ACC112 (cell line): ENCODE data around the gene RRH.

ENCODE experiments used
- H2AFZ ChIP-seq: fragments of 200-600 bp; sonication (generic); one replicate; pipeline ENCODE4 v1.6.0; 2017; ENCODE audit warnings: antibody characterized with exemption, low read length; ENCODE audit not compliant: unreplicated experiment
- H3K27ac ChIP-seq: fragments of 200-600 bp; sonication (generic); 2 replicates; pipeline ENCODE4 v1.5.1; 2014; ENCODE audit warnings: low read depth, mild to moderate bottlenecking, antibody characterized with exemption, low read length, moderate library complexity
- H3K27me3 ChIP-seq: fragments of 200-600 bp; sonication (generic); 2 replicates; pipeline ENCODE4 v1.6.1; 2014; ENCODE audit warnings: mild to moderate bottlenecking, antibody characterized with exemption, low read length, moderate library complexity, mixed read lengths; ENCODE audit not compliant: insufficient read depth
- H3K36me3 ChIP-seq: fragments of 200-600 bp; sonication (generic); 2 replicates; pipeline ENCODE4 v1.6.1; 2016; ENCODE audit warnings: mild to moderate bottlenecking, antibody characterized with exemption, low read length, moderate library complexity, mixed read lengths; ENCODE audit not compliant: insufficient read depth
- H3K4me1 ChIP-seq: fragments of 200-600 bp; sonication (generic); one replicate; pipeline ENCODE4 v1.6.1; 2016; ENCODE audit warnings: low read length, mixed read lengths; ENCODE audit not compliant: insufficient read depth, unreplicated experiment, control insufficient read depth
- H3K4me3 ChIP-seq: fragments of 200-600 bp; sonication (generic); 2 replicates; pipeline ENCODE4 v1.5.1; 2014; ENCODE audit warnings: mild to moderate bottlenecking, low read depth, low read length
- H3K79me2 ChIP-seq: fragments of 200-600 bp; sonication (generic); one replicate; pipeline ENCODE4 v1.6.0; 2016; ENCODE audit warnings: low read length; ENCODE audit not compliant: control insufficient read depth, unreplicated experiment, insufficient read depth

Gene RRH

GRCh38 chr4:109810552-109811387 lies 17.0 kb upstream of the RRH start:
- Histone ChIP-seq H3K4me1 (no peaks in the 10 kb centered on the region), H3K79me2 (peaks cover 2% of the 10 kb centered on the region), H2AFZ (peak overlapping the region; percentile 28), H3K27me3 (no peaks in the 10 kb centered on the region), H3K4me3 (no peak overlapping the region), H3K27ac (no peak overlapping the region), H3K36me3 (no peaks in the 10 kb centered on the region)

- no peak overlapping the region for H3K27ac ChIP-seq
- peak overlapping the region; percentile 28 for H2AFZ ChIP-seq
- peaks cover 12% of the 10 kb centered on the region for H3K79me2 ChIP-seq
- H3K4me1 ChIP-seq: peaks cover 1% of the 10 kb centered on the region
- peak overlapping the region; percentile 32; the same call in 1 of the 2 replicates for H3K4me3 ChIP-seq
- no peaks in the 10 kb centered on the region for H3K27me3 ChIP-seq
- no peaks in the 10 kb centered on the region for H3K36me3 ChIP-seq
Observed at GRCh38 chr4:109811707-109812106, 16.1 kb upstream of the RRH start.

- peak within 1 kb of the TSS; percentile 97 for H3K4me3 ChIP-seq
- H3K4me1 ChIP-seq: peaks cover 12% of the 10 kb centered on the region
- H3K36me3 ChIP-seq: peaks cover 15% of the 10 kb centered on the region
- H3K79me2 ChIP-seq: peaks cover 40% of the 10 kb centered on the region
- H3K27ac ChIP-seq: peak within 1 kb of the TSS; percentile 81
- H2AFZ ChIP-seq: peak within 1 kb of the TSS; percentile 97
- no peaks in the 10 kb centered on the region for H3K27me3 ChIP-seq
Observed at GRCh38 chr4:109815151-109816081, 12.4 kb upstream of the RRH start, which contains the start of gene GAR1. TSS of gene GAR1 (plus strand) at chr4:109815762. CDS start at chr4:109816165, 403 bp downstream.

- H3K79me2 ChIP-seq: peaks cover 40% of the 10 kb centered on the region
- H3K27me3 ChIP-seq: no peaks in the 10 kb centered on the region
- peaks cover 12% of the 10 kb centered on the region for H3K4me1 ChIP-seq
- peak overlapping the region; percentile 97 for H3K4me3 ChIP-seq
- H3K36me3 ChIP-seq: peaks cover 15% of the 10 kb centered on the region
- peak overlapping the region; percentile 97 for H2AFZ ChIP-seq
- peak overlapping the region; percentile 81; the same call in 1 of the 2 replicates for H3K27ac ChIP-seq
Observed at GRCh38 chr4:109816082-109816442, 11.7 kb upstream of the RRH start.

- Histone ChIP-seq H3K79me2 (peaks cover 40% of the 10 kb centered on the region), H3K27ac (no peak overlapping the region)
Observed at GRCh38 chr4:109816894-109817293, 10.9 kb upstream of the RRH start.

GRCh38 chr4:109818268-109818667 lies 9.5 kb upstream of the RRH start:
- no peak overlapping the region for H2AFZ ChIP-seq
- peaks cover 25% of the 10 kb centered on the region for H3K36me3 ChIP-seq
- H3K4me3 ChIP-seq: no peak overlapping the region
- H3K79me2 ChIP-seq: peaks cover 40% of the 10 kb centered on the region
- H3K4me1 ChIP-seq: peaks cover 12% of the 10 kb centered on the region
- no peak overlapping the region for H3K27ac ChIP-seq
- no peaks in the 10 kb centered on the region for H3K27me3 ChIP-seq

More at GRCh38 chr4:109816894-109817293, 10.9 kb upstream of the RRH start:
- Histone ChIP-seq H3K27me3 (no peaks in the 10 kb centered on the region), H3K4me3 (peak overlapping the region; percentile 97), H2AFZ (peak overlapping the region; percentile 97), H3K4me1 (peaks cover 12% of the 10 kb centered on the region), H3K36me3 (peaks cover 15% of the 10 kb centered on the region)

- H3K27ac ChIP-seq: no peak overlapping the region
- no peak overlapping the region for H3K4me3 ChIP-seq
- peaks cover 12% of the 10 kb centered on the region for H3K4me1 ChIP-seq
- H3K36me3 ChIP-seq: peaks cover 40% of the 10 kb centered on the region
- peaks cover 40% of the 10 kb centered on the region for H3K79me2 ChIP-seq
- H3K27me3 ChIP-seq: no peaks in the 10 kb centered on the region
- H2AFZ ChIP-seq: no peak overlapping the region
Observed at GRCh38 chr4:109820563-109820962, 7.2 kb upstream of the RRH start.

GRCh38 chr4:109821185-109821584 lies 6.6 kb upstream of the RRH start:
- Histone ChIP-seq H3K36me3 (peaks cover 40% of the 10 kb centered on the region), H2AFZ (no peak overlapping the region), H3K79me2 (peaks cover 34% of the 10 kb centered on the region), H3K4me1 (peaks cover 12% of the 10 kb centered on the region), H3K4me3 (no peak overlapping the region), H3K27me3 (no peaks in the 10 kb centered on the region), H3K27ac (no peak overlapping the region)

- no peak overlapping the region for H3K4me3 ChIP-seq
- no peak overlapping the region for H3K27ac ChIP-seq
- no peak overlapping the region for H2AFZ ChIP-seq
- no peaks in the 10 kb centered on the region for H3K79me2 ChIP-seq
- peaks cover 25% of the 10 kb centered on the region for H3K36me3 ChIP-seq
- no peaks in the 10 kb centered on the region for H3K4me1 ChIP-seq
- no peaks in the 10 kb centered on the region for H3K27me3 ChIP-seq
Observed at GRCh38 chr4:109826719-109827118, 1.1 kb upstream of the RRH start.

GRCh38 chr4:109833756-109834155 lies 6.0 kb downstream of the RRH start:
- Histone ChIP-seq H3K4me1 (no peaks in the 10 kb centered on the region), H3K79me2 (no peaks in the 10 kb centered on the region), H2AFZ (no peak overlapping the region)

More at GRCh38 chr4:109833756-109834155, 6.0 kb downstream of the RRH start:
- Histone ChIP-seq H3K27ac (no peak overlapping the region), H3K27me3 (no peaks in the 10 kb centered on the region), H3K4me3 (peak overlapping the region; percentile 31), H3K36me3 (no peaks in the 10 kb centered on the region)
